ENCODE results near the gene C1QTNF8. TPM values are rescaled to one million over a fixed set of nuclear protein-coding genes. Genes with fewer than 3 reads are reported as not detected.
A peak's percentile ranks its signal among the peaks of the same experiment; 100 is the strongest.

Gene C1QTNF8
- total RNA-seq, 4 donors from 2014 or later = not detected

DNA sequence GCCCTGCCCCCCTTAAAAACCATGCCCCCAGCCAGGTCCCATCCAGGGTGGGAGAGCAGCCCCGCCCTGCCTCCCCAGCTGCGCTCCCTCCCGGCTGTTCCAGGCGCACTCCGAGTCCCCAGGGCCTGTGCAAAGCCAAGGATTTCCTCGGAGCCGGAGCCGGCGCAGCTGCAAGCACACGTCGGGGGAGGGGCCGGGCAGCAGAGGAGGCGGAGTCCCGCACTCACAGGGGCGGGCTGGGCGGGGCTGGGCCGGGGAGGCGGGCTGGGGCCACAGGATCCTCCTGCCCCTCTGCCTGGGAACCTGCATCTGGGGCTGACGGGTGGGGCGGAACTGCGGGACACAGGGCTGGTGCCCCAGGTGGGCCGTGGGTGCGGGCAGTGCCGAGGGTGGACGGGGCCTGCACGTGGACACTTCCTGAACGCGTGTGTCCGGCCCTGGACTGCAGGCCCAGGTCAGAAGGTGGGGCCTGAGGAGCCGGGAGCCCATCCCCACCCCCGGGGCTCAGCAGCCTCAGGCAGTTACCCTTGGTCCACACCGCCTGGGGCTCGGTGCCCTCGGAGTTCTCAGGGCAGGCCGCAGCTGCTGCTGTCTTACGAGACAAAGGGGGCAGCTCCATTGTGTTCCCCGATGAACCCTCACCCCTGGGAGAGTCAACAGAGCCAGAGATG is 47.5 kb downstream of the C1QTNF8 start:
- Histone ChIP-seq H3K4me3 (peak overlapping the region in 1 of 4 donors; percentile 14), H3K4me1 (peaks cover 0 to 42% (median 20%) of the 10 kb centered on the region in 4 donors), H3K27ac (replicated peaks in 1 of 4) (no peak overlapping the region), H3K9me3 (no peaks in the 10 kb centered on the region), H3K27me3 (peaks cover 0 to 98% (median 13%) of the 10 kb centered on the region in 4 donors), H3K36me3 (no peaks in the 10 kb centered on the region)
- WGBS = 25% methylated on average over 22 of the region's 37 CpGs
- no peak for DNase-seq (ENCODE audit: extremely low spot score)
- intact Hi-C loops (cut with DNase I) = no loop called here
- TF ChIP-seq POLR2AphosphoS5 (IDR thresholded peaks at IDR 0.05) (no peak), POLR2A (IDR thresholded peaks at IDR 0.05; ENCODE audit: low read depth) (no peak), EP300 (IDR thresholded peaks at IDR 0.05) (no peak)

DNA sequence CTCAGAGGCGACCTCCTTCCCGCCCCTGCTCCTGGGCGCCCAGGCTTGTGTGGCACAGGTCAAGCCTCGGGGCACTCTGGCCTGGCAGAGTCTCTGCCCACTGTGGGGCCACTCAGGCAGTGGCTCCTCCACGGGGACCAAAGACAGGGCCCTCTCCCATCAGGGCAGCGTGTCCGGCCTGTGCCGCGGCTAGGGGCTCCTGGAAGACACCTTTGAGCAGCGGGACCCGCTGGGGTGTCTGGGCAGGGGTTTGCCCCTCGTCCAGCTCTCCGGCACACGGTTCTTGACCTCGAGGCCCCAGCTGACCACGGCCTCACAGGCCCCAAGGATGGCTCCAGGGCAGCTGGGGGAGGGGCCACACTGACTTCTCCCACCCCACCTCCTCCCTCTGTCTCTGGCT is 48.2 kb downstream of the C1QTNF8 start:
- WGBS = 79% methylated on average over 15 of the region's 16 CpGs
- peaks cover 0 to 96% (median 13%) of the 10 kb centered on the region in 4 donors for H3K27me3 ChIP-seq
- intact Hi-C loops (cut with DNase I) = no loop called here
- no peak overlapping the region for H3K27ac ChIP-seq (replicated peaks in 1 of 4)
- H3K36me3 ChIP-seq = no peaks in the 10 kb centered on the region
- TF ChIP-seq POLR2A (IDR thresholded peaks at IDR 0.05; ENCODE audit: low read depth) (no peak), EP300 (IDR thresholded peaks at IDR 0.05) (no peak), POLR2AphosphoS5 (IDR thresholded peaks at IDR 0.05) (no peak), CTCF (IDR thresholded peaks at IDR 0.05) (no peak)
- DNase-seq (ENCODE audit: extremely low spot score) = no peak
- H3K9me3 ChIP-seq = no peaks in the 10 kb centered on the region
- no peak overlapping the region for H3K4me3 ChIP-seq
- H3K4me1 ChIP-seq = peaks cover 0 to 42% (median 20%) of the 10 kb centered on the region in 4 donors

- Histone ChIP-seq H3K27ac (replicated peaks in 1 of 4) (no peak overlapping the region), H3K4me3 (no peak overlapping the region), H3K27me3 (peaks cover 0 to 96% (median 13%) of the 10 kb centered on the region in 4 donors), H3K36me3 (no peaks in the 10 kb centered on the region), H3K9me3 (peaks cover 0 to 2% (median 0%) of the 10 kb centered on the region in 4 donors), H3K4me1 (peaks cover 0 to 42% (median 20%) of the 10 kb centered on the region in 4 donors)
- TF ChIP-seq CTCF (IDR thresholded peaks at IDR 0.05) (no peak), POLR2AphosphoS5 (IDR thresholded peaks at IDR 0.05) (no peak), EP300 (IDR thresholded peaks at IDR 0.05) (no peak), POLR2A (IDR thresholded peaks at IDR 0.05; ENCODE audit: low read depth) (no peak)
- DNase-seq (ENCODE audit: extremely low spot score) = no peak
- intact Hi-C loops (cut with DNase I) = no loop called here
- 94% methylated on average over 7 of the region's 9 CpGs for WGBS
Measured at GRCh38 chr16:1047123-1047522, 48.9 kb downstream of the C1QTNF8 start.

- H3K4me3 ChIP-seq = no peak overlapping the region
- H3K36me3 ChIP-seq = no peaks in the 10 kb centered on the region
- intact Hi-C loops (cut with DNase I) = no loop called here
- H3K27ac ChIP-seq (replicated peaks in 1 of 4) = no peak overlapping the region
- H3K4me1 ChIP-seq = peaks cover 0 to 42% (median 20%) of the 10 kb centered on the region in 4 donors
- peaks cover 0 to 8% (median 3%) of the 10 kb centered on the region in 4 donors for H3K9me3 ChIP-seq
- DNase-seq (ENCODE audit: extremely low spot score) = no peak
- TF ChIP-seq CTCF (IDR thresholded peaks at IDR 0.05) = no peak
- WGBS = 79% methylated on average over 9 of the region's 49 CpGs
- peaks cover 0 to 97% (median 13%) of the 10 kb centered on the region in 4 donors for H3K27me3 ChIP-seq
Measured at GRCh38 chr16:1045993-1046911, 49.8 kb downstream of the C1QTNF8 start.

All from esophagus muscularis mucosa (tissue), 4 donors.